Choroid plexus epithelial cell (primary cell): ENCODE measurements around the gene GALK1.

Experiments used
- DNase-seq: peaks from one replicate; pipeline ENCODE4 v3.0.0-alpha.2; 2010; ENCODE audit warnings: low read depth
- H3K4me3 ChIP-seq: 2 replicates; pipeline ENCODE4 v1.5.1; 2011; ENCODE audit warnings: low read depth, mild to moderate bottlenecking, control low read depth, low read length, moderate library complexity
- TF ChIP-seq, protein P1 (sequence below): conservative IDR thresholded peaks from 2 replicates; pipeline ENCODE4 v1.5.1; 2011; ENCODE audit warnings: low read depth, mild to moderate bottlenecking, control low read depth, inconsistent platforms, low read length, moderate library complexity

GALK1 gene

DNA sequence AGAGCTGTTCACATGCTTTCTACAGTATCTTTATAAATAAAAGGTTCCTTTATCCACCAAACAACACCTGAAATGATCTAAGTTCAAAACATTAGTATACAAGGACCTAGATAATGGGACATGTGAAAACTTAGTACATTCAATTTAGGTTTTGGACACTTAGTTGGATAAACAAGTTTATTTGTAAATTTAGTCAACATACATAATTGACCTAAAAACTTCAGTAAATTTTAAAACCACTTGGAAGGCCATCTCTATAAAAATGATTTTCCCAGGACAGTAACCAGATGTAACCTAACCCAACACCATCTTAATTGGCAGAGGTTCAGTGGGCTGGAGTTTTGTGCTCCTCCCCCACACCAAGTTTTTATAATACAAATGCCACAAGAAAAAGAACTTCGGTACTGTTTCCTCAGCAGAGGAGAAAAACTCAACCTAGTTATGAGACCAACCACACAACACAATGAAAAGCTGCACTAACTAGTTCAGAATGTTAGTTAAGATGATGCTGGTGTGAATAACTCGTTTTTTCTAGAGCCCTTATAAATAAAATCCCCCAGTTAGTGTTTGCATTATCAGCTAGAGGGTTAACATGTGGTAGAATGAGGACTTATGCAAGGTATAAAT lies 12.4 kb upstream of the GALK1 start:
- DNase-seq, result peak; percentile 34
- TF ChIP-seq, protein P1, sequence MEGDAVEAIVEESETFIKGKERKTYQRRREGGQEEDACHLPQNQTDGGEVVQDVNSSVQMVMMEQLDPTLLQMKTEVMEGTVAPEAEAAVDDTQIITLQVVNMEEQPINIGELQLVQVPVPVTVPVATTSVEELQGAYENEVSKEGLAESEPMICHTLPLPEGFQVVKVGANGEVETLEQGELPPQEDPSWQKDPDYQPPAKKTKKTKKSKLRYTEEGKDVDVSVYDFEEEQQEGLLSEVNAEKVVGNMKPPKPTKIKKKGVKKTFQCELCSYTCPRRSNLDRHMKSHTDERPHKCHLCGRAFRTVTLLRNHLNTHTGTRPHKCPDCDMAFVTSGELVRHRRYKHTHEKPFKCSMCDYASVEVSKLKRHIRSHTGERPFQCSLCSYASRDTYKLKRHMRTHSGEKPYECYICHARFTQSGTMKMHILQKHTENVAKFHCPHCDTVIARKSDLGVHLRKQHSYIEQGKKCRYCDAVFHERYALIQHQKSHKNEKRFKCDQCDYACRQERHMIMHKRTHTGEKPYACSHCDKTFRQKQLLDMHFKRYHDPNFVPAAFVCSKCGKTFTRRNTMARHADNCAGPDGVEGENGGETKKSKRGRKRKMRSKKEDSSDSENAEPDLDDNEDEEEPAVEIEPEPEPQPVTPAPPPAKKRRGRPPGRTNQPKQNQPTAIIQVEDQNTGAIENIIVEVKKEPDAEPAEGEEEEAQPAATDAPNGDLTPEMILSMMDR, result no peak
- H3K4me3 ChIP-seq, result peak overlapping the region; percentile 85

DNA sequence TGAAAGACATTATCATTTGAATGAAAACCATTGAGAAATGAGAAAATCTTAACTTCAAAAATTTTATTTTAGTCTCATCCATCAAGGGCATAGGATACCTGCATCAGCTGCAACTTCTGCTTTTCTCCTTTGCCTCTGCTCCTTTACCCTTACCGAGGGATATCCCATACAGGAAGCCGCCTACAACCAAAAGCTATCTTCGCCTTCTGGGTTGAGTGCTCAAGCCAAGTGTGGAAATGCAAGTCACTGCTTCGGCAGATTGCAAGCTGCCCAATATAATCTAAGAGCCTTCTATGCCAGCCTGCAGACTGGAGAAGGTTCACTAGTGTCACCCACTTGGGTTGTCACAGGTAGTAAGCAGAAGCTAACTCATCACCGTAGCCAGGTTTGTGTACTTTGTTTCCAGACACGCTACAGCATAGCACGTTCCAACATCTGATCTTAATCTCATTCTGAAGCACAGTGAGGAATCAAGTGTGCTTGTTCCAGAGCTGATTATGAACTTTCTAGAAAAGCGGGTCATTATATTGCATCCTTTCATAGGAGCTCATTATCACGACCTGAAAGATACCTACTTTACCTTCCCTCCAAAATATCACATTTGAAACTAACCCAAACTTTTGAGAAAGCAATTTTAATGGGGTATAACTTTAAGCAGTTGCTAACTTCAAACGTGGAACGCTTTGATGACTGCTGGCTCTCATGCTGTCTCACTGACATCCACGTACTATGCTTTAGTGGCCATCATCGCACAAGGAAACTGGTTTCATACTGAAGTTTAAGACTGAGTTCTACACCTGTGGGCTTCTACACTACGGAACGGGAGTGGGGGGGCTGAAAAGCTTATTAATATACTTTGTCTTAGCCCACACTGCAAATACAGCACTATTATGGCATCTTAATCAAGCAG lies 11.6 kb upstream of the GALK1 start:
- H3K4me3 ChIP-seq, result peak overlapping the region; percentile 85
- DNase-seq, result peak; percentile 50
- TF ChIP-seq, protein P1, result no peak

DNA sequence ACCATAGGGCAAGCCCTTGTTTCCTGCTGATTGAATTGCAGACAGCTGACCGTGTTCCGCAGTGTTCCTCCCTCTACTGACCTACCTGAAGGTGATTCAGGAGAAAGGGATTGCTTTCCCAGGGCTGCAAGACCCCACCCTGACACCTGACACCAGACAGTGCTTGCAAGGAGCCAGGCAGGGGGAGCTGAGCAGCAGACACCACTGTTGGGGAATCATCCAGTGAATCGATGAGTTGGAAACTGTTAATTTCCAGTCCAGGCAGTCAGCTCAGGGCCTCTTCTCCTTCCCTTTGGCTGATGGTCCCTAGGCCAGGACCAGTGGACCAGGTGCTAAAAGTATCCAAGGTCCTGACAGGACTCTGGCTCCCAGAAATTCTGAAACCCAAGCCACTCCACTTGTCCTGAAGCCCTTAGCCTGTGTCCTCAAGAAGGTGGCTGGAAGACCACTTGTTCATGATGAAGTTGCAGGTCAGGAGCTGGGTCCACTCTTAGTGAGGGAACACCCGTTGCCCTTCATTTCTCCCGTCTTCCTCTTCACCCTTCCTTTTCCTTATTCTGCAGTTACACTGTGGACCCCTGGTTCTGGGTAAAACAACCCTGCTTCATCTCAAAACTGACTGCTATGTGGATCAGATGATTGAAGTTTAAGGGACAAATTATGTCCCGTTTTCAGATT lies 10.1 kb upstream of the GALK1 start:
- DNase-seq, result peak; percentile 59
- TF ChIP-seq, protein P1, result no peak
- H3K4me3 ChIP-seq, result no peak overlapping the region

DNA sequence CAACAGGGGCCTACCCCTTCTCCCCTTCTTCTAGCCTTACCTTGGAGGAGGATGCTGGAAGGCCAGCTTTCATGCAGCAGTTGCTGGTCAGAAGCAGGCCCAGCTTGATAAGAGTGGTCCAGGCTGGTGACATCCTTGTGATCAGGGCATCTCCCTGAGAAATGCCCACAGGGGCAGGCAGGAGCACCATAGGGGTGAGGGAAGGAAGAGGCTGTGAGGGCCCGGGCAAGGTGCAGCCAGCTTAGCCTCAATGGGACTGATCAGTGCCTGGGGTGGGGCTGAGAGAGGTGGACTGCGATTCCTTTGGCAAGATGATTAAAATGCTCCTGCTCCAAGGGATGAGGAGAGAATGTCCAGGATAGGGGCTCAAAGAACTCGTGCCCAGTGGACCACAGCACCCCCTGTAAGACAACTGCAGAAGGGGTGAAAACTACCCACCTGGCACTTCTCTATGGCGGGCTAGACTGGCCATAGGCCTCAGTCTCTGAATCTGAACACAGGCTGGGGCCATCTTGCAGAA lies 9.5 kb upstream of the GALK1 start:
- H3K4me3 ChIP-seq, result no peak overlapping the region
- TF ChIP-seq, protein P1, result no peak
- DNase-seq, result no peak

DNA sequence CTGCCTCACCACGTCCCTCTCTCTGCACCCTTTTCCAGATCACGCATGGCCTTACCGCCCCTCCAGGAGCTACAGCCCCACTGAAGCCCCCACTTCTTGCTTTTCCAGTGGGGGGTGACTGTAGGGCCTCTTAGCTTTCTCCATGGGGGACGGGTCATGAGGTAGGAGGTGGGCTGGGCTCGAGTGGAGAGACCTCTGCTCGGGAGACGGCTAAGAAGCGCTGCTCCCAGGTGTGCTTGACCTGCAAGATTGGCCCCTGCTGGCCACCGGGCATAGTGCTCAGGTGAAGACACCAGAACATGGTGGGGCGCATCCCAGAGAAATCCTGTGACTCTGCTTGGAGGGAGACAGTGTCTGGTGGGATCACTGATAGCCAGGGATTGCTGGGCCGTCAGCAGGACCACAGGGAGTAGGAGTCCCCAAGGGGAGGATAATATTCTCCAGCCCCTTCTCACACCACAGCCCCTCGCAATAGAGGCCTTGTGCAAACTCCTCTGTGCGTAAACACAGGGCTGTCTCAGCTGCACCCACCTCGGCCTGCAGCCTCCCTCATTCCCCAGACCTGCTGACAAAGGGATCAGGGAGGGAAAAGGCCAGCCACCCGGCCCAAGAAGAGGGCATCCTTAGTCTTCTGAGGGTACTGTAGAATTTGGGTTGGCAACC lies 8.9 kb upstream of the GALK1 start:
- TF ChIP-seq, protein P1, result peak; percentile 6
- no peak for DNase-seq
- H3K4me3 ChIP-seq, result no peak overlapping the region

DNA sequence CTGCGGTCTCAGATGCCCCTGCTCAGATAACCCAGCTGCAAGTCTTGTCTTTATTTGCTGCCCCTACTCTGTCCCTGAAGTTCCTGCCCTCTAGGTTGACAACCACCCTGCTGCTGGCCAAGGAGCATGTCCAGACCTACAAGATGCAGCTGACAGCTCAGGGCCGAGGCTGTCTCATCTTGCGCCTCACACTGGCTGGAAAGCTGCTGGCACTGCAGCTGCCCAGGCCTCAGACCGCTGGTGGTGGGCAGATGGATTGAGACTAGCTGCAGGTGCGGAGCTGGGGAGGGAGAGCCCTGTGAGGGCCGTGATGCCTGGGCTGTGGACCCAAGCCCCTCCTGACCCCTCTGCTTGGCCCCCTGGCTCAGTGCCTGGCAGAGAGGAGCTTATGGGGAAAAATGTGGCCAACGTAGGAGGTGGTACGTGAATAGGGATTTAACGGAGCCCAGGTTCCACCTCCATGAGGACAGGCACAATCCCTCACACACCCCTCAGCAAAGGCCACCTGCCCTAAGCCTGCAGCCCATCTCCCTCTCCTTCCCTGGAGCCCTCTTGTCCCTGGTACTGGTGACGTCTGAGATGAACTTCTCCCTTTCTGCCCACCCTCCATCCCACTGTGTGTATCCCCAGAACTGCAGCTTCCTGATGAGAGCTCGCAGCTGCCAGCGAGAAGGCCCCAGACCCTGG lies 8.3 kb upstream of the GALK1 start:
- TF ChIP-seq, protein P1, result no peak
- no peak for DNase-seq
- no peak overlapping the region for H3K4me3 ChIP-seq
